ENCODE measurements around the gene GPR34. TPM values are rescaled to one million over a fixed set of nuclear protein-coding genes. Genes with fewer than 3 reads are reported as not detected.

The GPR34 gene
- total RNA-seq, 1 donor from 2014 or later = not detected

GRCh38 chrX:41734530-41734929, 45.8 kb downstream of the GPR34 start:
- no peak for DNase-seq (ENCODE audit: low read depth)

GRCh38 chrX:41737065-41737464, 48.3 kb downstream of the GPR34 start:
- no peak for DNase-seq (ENCODE audit: low read depth)

- no peak for DNase-seq (ENCODE audit: low read depth)
These were observed 51.1 kb downstream of the GPR34 start for GRCh38 chrX:41739871-41740270.

Other genes with a start within 250 kb of the GPR34 start
- gene NYX, start 241.6 kb upstream of the GPR34 start, total RNA-seq = 0.05 TPM in 1 of 2 replicates, not detected in the other
- gene GPR82, start 35.2 kb downstream of the GPR34 start, total RNA-seq = not detected in 2 replicates
- gene CASK, start 234.6 kb downstream of the GPR34 start, total RNA-seq = 178 and 202 TPM in 2 replicates